Measurements from ENCODE around the gene TCP11. TPM values are rescaled to one million over a fixed set of nuclear protein-coding genes. Genes with fewer than 3 reads are reported as not detected.

The TCP11 gene
- total RNA-seq, 1 donor from 2014 or later, result not detected

DNA sequence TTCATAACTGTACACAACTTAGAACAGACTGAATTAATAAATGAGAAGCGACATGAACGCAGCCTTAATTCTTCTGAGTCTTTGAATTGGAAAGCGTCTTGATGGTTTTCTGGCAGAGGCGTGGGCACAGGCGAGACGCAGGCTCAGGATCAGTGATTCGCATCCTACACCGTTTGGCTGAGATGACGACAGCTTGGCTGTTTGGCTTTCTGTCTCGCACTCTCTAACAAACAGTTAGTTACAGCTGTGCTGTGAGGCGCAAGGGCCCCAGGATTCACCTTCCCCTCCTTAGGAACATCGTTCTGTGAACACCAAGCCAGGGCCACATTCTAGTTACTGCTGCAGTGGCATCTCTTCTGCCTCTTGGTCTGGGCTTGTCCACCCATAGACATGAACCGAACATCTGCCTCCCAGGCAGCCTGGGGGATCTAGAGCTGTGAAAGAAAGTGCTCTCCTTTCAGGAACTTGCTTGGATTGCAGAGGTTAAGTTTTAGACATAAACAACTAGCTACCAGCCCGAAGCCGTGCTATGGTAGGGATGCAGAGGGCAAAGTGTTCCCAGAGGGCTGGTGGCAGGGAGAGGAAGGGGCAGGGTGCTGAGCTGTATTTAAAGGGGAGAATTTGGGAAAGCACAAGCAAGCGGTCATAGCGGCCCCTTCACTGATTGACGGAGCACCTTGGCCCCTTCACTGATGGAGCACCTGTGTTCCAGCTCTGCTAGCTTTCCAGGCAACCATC is 49.6 kb downstream of the TCP11 start:
- TF ChIP-seq, protein P1, sequence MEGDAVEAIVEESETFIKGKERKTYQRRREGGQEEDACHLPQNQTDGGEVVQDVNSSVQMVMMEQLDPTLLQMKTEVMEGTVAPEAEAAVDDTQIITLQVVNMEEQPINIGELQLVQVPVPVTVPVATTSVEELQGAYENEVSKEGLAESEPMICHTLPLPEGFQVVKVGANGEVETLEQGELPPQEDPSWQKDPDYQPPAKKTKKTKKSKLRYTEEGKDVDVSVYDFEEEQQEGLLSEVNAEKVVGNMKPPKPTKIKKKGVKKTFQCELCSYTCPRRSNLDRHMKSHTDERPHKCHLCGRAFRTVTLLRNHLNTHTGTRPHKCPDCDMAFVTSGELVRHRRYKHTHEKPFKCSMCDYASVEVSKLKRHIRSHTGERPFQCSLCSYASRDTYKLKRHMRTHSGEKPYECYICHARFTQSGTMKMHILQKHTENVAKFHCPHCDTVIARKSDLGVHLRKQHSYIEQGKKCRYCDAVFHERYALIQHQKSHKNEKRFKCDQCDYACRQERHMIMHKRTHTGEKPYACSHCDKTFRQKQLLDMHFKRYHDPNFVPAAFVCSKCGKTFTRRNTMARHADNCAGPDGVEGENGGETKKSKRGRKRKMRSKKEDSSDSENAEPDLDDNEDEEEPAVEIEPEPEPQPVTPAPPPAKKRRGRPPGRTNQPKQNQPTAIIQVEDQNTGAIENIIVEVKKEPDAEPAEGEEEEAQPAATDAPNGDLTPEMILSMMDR (IDR thresholded peaks at IDR 0.05), result no peak
- no peak for TF ChIP-seq POLR2A (IDR thresholded peaks at IDR 0.05)
- TF ChIP-seq POLR2AphosphoS5 (IDR thresholded peaks at IDR 0.05; ENCODE audit: insufficient read depth in 1 of 2, low read depth in 1 of 2), result no peak
- intact Hi-C loops (cut with DNase I), result no loop called here
- peak overlapping the region; percentile 60 for H3K27ac ChIP-seq
- DNase-seq (ENCODE audit: extremely low spot score in 2 of 2), result no peak
- H3K27me3 ChIP-seq, result no peaks in the 10 kb centered on the region
- no peak overlapping the region for H3K4me3 ChIP-seq
- no peaks in the 10 kb centered on the region for H3K9me3 ChIP-seq
- H3K4me1 ChIP-seq, result peaks cover 42% of the 10 kb centered on the region
- peaks cover 0 to 20% of the 10 kb centered on the region in 2 donors for H3K36me3 ChIP-seq

DNA sequence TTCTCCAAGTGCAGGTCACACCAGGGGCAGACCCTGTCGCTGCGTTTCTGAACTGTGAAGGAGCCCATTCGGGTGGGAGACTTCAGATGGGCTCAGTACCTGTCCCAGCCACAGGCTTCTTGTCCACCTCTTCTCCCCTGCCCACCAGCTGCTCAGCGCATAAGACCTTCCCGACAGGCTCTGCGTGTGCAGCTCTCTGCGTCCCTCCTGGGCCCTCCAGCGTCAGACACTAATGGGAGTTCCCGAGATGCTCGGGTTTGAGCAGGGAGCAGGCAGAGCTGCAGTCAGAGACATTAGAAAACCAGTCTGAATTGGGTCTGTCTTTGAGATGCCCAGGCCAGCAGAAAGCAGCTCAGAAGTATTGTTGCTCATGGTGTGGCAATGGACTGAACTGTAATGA is 50.4 kb downstream of the TCP11 start:
- Histone ChIP-seq H3K9me3 (no peaks in the 10 kb centered on the region), H3K4me3 (no peak overlapping the region), H3K4me1 (peaks cover 34% of the 10 kb centered on the region), H3K27me3 (no peaks in the 10 kb centered on the region), H3K36me3 (peaks cover 0 to 28% of the 10 kb centered on the region in 2 donors), H3K27ac (peak overlapping the region; percentile 43)
- DNase-seq (ENCODE audit: extremely low spot score in 2 of 2), result no peak
- no peak for TF ChIP-seq POLR2AphosphoS5 (IDR thresholded peaks at IDR 0.05; ENCODE audit: insufficient read depth in 1 of 2, low read depth in 1 of 2)
- TF ChIP-seq, protein P1 (IDR thresholded peaks at IDR 0.05), result no peak
- no peak for TF ChIP-seq POLR2A (IDR thresholded peaks at IDR 0.05)
- intact Hi-C loops (cut with DNase I), result no loop called here

DNA sequence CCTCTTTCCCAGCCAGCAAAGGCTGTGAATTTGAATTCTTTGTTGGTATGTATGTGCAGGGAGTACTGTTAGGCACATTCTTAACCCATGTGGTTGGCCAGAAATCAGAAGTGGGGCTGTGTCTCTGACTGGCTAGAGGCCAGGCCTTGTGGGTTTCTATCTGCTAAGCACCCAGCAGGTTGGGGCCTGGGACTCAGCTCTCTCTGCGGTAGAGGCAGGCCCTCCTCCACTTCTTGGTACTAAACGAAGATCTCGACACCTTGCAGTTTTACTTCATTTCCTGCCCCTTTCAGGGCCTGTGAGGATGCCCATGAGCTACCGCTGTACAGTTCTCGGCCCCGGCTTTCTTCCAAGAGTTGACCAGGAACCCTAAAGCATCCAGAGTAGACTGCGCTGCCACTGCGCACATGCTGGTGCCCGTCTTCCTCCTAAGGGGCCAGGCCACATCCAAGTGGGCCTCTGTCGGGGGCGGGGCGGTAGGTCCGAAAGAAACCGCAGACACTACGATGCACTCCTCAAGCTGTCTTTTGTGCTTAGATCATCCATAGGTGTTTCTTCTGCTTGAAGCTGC is 51.1 kb downstream of the TCP11 start:
- Histone ChIP-seq H3K27me3 (no peaks in the 10 kb centered on the region), H3K4me1 (peaks cover 31% of the 10 kb centered on the region), H3K27ac (peak overlapping the region; percentile 31), H3K4me3 (no peak overlapping the region), H3K9me3 (no peaks in the 10 kb centered on the region), H3K36me3 (peaks cover 0 to 35% of the 10 kb centered on the region in 2 donors)
- intact Hi-C loops (cut with DNase I), result no loop called here
- no peak for TF ChIP-seq POLR2AphosphoS5 (IDR thresholded peaks at IDR 0.05; ENCODE audit: insufficient read depth in 1 of 2, low read depth in 1 of 2)
- no peak for TF ChIP-seq POLR2A (IDR thresholded peaks at IDR 0.05)
- TF ChIP-seq, protein P1 (IDR thresholded peaks at IDR 0.05), result no peak
- no peak for DNase-seq (ENCODE audit: extremely low spot score in 2 of 2)

DNA sequence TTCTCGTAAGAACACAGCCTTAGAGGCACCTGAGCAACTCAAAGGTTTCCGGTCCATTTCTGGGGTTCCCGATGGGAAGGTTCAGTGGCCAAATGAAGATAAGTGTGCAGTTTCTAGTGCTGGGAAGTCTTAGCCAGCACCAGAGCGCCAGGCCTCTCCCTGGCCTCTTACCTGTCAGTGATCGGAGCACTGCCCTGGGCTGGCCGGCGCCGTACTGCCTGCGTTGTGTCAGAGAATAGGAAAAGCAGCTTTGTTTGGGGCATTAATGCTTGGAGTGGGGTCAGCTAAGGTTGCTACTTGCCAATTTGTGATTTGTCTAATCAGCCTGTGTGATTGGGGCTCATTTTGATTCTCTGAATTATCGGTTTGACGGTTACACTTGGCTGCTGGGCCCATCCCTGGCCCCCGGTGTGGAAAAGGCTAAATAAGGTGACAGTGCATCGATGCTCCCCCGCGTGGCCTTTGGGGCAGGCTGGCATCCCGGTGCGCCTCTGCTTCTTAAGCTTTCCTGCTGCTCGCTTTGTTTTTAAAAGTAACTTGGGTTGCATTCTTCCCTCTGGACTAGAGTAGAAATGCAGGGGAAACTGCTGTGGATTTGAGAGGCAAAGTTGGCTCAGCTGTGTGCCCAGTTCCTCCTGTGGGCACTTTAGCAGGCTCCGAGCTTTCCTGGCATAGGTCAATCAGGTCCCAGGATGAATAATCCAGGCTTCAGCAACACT is 51.8 kb downstream of the TCP11 start:
- intact Hi-C loops (cut with DNase I), result no loop called here
- no peaks in the 10 kb centered on the region for H3K9me3 ChIP-seq
- H3K4me3 ChIP-seq, result no peak overlapping the region
- no peak for DNase-seq (ENCODE audit: extremely low spot score in 2 of 2)
- H3K36me3 ChIP-seq, result peaks cover 0 to 37% of the 10 kb centered on the region in 2 donors
- no peak for TF ChIP-seq POLR2AphosphoS5 (IDR thresholded peaks at IDR 0.05; ENCODE audit: insufficient read depth in 1 of 2, low read depth in 1 of 2)
- TF ChIP-seq, protein P1 (IDR thresholded peaks at IDR 0.05), result no peak
- no peak for TF ChIP-seq POLR2A (IDR thresholded peaks at IDR 0.05)
- peak overlapping the region; percentile 31 for H3K27ac ChIP-seq
- H3K4me1 ChIP-seq, result peaks cover 33% of the 10 kb centered on the region
- no peaks in the 10 kb centered on the region for H3K27me3 ChIP-seq

All from vagina (tissue), 2 donors.